Erythroblast (primary cell): ENCODE results near the gene CORO6.

Source experiments
- DNase-seq, 2 experiments: peaks; one replicate each; lab custom pipeline; 2025; lab: John Stamatoyannopoulos, UW
- GATA1 ChIP-seq: IDR thresholded peaks from 2 replicates; pipeline ENCODE4 v1.6.1; 2011; ENCODE audit warnings: low read depth, mild to moderate bottlenecking, control low read depth, low read length, moderate library complexity
- POLR2A ChIP-seq: IDR thresholded peaks from 2 replicates; pipeline ENCODE4 v1.6.1; 2011; ENCODE audit warnings: mild to moderate bottlenecking, low read length

CORO6 gene

DNA sequence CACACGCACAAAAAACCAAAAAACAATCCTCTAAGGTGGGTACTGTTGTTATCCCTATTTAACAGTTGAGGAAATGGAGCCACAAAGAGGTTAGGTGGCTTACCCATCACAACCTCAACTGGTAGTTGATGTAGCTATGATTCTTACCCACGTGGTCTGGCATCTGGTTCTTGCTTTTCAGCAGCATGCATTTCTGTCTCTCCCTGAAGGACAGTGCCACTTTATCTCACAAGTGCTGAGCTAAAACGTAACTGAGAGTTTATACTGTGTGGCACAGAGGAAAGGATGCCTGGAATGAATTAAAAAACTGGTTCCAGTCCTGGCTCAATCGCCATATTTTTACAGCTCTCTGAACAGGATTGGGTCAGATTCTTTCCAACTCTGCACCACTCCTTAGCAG is 1.9 kb upstream of the CORO6 start:
- no peak for DNase-seq
- TF ChIP-seq POLR2A (no peak), GATA1 (no peak)

DNA sequence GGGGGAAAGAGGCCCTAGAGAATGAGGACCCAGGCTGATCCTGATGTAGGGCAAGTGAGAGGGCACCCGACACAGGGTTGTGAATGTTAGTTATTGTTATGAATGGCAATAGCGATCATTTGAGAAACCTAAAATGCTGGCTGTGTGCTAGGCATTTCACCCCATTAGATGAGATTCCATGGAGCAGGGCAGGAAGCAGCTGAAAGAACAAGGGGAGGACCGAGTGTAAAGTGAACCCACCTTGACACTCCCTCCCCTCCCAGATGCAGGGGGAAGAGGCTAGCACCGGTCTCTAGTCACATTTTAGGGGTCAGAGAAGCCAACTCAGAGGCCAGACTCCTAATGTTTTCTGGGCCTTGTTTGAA is 553 bp upstream of the CORO6 start:
- DNase-seq = no peak
- TF ChIP-seq POLR2A (no peak), GATA1 (no peak)

GRCh38 chr17:29621751-29622194 is 939 bp downstream of the CORO6 start:
- no peak for DNase-seq
- TF ChIP-seq GATA1 = no peak
- no peak for TF ChIP-seq POLR2A

- TF ChIP-seq POLR2A = no peak
- no peak for DNase-seq
Observed at GRCh38 chr17:29620779-29621500, 1.8 kb downstream of the CORO6 start.

DNA sequence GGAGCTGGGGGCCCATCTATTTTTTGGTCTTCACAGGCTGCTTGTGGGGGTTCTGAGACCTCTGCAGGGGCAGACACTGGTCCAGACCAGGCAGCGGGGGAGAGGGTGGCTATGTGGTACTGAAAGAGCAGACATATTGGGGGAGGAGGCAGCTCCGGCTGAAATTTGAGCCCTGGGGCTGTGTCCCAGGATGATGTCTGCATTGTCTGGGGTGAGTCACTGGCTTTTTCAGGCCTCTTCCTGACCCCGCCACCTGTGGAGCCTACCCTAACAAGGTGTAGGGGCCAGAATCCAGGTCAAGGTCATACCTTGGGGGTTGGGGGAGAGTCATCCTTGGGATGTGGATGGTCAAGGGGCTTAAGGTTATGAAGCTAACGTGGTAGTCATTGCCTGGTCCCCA is 2.4 kb downstream of the CORO6 start:
- DNase-seq = no peak
- no peak for TF ChIP-seq GATA1

- no peak for TF ChIP-seq GATA1
- TF ChIP-seq POLR2A = no peak
- DNase-seq = no peak
Observed at GRCh38 chr17:29619251-29619650, 3.5 kb downstream of the CORO6 start.

- DNase-seq = no peak
- TF ChIP-seq GATA1 (no peak), POLR2A (no peak)
Observed at GRCh38 chr17:29618272-29619065, 4.2 kb downstream of the CORO6 start.

DNA sequence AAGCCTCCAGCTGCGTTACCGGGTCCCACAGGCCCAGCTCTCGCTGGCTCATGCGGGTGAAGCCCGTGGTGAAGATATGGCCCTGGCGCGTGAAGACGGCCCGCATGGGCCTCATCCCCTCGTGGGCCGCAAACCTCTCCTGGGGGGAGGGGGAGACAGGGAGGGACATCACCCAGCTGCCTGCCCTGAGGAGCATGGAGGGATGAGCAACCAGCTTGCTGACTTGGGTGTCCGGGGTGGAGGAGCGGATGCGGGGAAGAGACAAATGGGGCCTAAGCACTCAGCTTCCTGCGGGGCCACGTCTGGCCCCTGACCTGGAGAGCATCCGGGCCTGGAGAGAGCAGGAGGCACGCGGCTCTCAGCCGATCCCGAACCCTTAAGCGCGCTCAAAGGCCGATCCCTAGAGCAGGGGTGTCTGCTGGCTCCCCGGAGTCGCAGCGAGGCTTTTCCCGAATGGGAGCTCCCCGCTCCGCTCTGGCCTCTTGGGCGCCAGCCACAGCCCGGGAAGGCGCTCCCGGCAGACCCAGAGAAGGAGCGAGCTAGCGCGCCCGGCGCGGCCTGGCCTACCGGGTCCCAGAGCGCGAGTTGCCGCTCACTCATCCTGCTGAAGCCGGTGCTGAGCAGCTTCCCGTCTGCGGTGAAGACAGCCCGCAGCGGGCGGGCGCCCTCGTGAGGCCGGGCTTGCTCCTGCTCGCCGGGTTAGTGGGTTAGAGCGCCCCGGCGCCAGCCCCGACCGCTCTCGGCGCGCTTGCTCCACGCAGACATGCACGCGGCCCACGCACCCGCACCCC is 5.0 kb downstream of the CORO6 start:
- TF ChIP-seq POLR2A = no peak
- peak; percentile 79 to 88 for DNase-seq

- no peak for TF ChIP-seq GATA1
- no peak for TF ChIP-seq POLR2A
- DNase-seq = peak; percentile 87
Observed at GRCh38 chr17:29617125-29617480, 5.6 kb downstream of the CORO6 start.

GRCh38 chr17:29616300-29617048 is 6.2 kb downstream of the CORO6 start:
- peak in 1 of 2 experiments; percentile 32 for DNase-seq
- TF ChIP-seq GATA1 (no peak), POLR2A (no peak)

DNA sequence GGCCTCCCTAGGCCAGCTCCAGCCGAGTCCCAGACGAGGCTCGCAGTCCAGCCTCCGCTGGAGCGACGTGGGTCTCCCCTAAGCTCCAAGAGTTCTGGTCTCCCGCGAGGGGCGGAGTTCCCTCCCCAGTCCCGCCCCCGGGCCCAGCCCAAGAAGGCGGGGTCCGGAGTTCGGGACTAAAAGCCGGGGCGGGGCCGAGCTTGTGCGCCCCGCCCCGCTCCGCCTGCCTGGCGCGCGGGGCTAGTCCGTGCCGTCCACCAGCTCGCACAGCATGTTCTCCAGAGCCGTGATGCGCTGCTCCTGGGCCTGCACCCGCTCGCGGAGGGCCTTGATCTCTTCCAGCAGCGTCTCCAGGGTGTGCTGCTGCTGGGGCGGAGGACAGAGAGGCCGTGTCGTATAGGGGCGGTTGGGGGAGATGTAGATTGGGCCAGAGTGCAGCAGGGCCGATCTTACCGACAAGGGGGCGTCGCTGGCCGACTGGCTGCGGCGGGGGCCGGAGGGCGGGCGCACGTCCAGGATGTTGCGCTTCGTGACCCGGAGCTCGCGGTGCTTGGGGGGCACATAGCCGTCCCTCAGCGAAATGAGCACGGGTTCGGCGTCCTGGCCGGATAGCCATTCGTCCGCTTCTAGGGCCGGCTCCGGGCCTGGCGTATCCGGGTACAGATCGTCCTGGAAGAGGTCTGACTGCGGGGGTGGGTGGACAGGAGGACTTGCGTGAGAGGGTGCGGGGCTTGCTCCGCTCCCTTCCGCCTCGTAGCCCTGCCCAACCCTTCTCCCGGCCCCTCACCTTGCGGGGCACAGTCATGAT is 7.0 kb downstream of the CORO6 start:
- TF ChIP-seq GATA1 (no peak), POLR2A (no peak)
- peak; percentile 86 to 91 for DNase-seq

DNA sequence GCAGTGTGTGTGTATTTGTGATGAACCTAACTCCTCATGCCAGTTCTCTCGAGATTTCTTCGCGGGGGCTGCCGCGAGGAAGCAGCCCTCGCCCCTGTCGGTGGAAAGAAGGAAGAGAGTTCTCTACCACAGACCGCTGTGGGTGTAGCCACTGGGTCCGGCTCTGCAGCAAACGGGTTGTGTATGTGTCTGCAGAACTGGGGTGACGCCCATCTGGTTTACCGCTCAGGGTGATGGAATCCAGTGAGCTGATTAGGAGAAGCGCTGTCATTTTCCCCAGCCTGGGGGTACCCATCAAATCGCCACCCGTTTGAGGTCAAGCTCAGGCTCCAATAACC is 7.7 kb downstream of the CORO6 start:
- no peak for TF ChIP-seq POLR2A
- TF ChIP-seq GATA1 = no peak
- DNase-seq = peak; percentile 67 to 68
